RPMI7951 (cell line): Measurements from ENCODE around the gene TTC39C. TPM values are rescaled to one million over a fixed set of nuclear protein-coding genes. Genes with fewer than 3 reads are reported as not detected.

ENCODE experiments used
- DNase-seq: peaks from one replicate; pipeline ENCODE4 v3.0.0-alpha.2; 2012; ENCODE audit warnings: low read depth
- total RNA-seq: library from RNA; depleted of rRNA; stranded (reverse); fragments of >200 nt; shearing (Covaris generic); gene quantifications from 2 replicates; pipeline ENCODE4 v1.2.3, GENCODE V29; 2014

TTC39C gene
- total RNA-seq, 1 experiment from 2014 or later: 19.0 TPM

DNA sequence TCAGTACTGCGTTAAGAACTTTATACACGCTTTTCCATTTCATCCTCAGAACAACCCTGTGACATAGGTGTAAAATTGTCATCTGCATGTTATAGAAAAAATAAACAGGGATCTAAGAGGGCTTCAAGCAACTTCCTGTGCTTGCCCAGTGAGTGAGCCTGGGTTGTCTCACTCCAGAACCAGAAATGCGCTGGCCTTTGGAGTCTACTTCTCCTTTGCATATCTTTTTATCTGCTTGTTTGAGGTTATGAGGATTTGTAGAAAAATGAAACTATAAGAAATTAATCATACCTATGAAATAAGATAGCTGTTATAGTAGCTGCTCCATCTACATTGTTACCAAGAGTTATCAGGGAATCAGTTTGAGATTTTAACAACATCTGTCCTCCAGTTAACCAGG is 69.0 kb downstream of the TTC39C start:
- DNase-seq: no peak

DNA sequence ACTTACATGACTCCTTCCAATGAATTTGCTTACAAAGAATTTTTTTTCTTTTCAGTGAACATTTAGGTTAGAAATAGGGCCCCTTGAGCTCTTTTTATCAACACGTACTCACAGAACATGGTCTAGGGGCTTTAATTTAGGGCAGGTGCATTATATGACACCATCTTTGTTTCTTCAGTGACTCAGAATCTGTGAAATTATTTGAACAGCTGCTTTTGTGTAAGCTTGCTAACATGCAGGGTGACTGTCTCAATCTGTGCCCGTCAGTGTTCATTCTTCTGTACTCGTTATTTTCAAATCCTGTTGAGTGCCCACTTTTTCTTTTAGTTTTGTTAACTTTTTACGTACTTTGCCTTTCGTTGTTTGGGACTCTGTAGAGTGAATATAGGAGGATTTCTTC is 71.5 kb downstream of the TTC39C start:
- no peak for DNase-seq

DNA sequence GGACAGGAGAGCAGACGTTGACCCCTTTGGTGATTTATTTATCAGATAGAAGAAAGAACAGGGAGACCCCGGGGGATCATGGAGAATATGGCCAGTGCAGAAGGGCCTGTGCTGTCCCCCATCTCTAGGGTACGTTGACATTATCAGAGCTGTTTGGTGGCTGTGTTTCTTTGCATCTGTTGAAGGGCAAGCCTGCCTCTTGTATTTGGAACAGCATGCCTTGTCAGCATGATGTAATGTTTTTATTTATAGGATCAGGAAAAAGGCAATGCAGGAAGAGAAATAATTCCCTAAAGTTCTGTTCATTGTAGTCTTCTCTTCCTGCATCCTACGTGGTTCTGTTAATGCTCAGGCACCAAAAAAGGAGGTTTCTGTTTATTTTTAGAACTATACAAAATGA is 74.5 kb downstream of the TTC39C start:
- DNase-seq: no peak

DNA sequence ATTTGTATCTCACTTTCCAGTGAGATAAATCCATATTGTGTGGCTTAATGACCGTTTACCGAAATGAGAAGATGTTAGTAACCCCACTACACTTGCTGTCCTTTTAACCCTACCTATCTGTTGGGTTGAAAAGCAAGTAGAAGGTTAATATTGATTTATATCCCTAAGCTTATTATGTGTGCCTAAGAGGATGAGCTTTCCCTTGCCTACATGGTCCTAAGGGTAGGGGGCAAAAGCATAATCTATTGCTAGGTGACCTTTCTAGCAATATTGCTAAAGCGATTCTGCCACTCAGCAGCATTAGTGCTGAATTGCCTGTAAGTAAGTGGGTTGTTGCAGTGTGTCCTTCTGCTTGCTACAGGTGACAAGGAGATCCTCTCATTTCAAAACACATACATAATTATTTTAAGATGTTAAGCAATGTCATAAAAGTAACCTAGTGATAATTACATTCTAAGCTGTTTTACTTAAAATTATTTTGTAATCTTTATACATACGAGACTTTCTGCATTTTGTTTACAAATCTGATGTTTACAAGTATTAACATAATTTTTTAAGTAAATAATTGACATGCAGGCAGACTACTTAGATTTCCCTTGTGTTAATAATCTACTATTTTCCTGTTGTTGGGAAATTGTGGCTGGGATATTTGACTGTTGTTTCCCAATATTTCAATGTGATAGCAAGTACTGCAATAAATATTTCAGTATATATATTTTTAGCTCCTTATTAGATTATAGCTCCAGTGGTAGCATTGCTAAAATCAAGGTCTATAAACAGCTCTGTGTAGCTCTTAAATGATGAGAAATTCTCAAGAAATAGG is 75.2 kb downstream of the TTC39C start:
- no peak for DNase-seq

DNA sequence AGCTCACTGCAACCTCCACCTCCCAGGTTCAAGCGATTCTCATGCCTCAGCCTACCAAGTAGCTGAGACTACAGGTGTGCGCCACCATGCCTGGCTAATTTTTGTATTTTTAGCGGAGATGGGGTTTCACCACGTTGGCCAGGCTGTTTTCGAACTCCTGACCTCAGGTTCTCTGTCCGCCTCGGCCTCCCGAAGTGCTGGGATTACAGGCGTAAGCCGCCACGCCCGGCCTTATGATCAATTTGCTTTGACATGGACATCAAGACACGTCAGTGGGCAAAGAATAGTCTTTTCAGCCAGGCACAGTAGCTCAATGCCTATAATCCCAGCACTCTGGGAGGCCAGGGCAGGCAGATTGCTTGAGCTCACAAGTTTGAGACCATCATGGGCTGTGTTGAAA is 76.3 kb downstream of the TTC39C start:
- DNase-seq: no peak

DNA sequence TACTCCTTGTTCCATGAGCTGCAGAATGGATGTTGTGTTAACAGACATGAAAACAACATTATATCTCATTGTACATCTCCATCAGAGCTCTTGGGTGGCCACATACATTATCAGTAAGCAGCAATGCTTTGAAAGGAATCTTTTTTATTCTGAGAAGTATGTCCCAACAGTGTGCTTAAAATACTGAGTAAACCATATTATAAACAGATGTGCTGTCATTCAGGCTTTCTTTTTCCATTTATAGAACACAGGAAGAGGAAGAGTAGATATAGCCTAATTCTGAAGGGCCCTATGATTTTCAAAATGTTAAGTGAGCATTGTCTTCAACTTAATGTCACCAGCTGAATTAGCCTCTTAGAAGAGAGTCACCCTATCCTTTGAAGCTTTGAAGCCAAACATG is 80.0 kb downstream of the TTC39C start:
- DNase-seq: peak; percentile 6

DNA sequence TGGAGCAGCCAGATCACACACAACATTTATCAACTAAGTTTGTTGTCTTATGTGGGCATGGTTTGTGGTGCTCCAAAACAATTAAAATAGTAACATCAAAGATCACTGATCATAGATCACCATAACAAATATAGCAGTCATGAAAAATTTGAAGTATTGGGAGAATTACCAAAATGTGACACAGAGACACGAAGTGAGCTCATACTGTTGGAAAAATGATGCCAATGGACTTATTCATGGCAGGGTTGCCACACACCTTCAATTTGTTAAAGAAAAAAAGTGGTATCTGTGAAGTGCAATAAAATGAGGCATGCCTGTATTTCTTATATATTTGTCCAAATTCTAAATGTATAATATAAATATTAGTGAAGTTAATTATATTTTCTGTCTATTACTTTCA is 81.4 kb downstream of the TTC39C start:
- no peak for DNase-seq

DNA sequence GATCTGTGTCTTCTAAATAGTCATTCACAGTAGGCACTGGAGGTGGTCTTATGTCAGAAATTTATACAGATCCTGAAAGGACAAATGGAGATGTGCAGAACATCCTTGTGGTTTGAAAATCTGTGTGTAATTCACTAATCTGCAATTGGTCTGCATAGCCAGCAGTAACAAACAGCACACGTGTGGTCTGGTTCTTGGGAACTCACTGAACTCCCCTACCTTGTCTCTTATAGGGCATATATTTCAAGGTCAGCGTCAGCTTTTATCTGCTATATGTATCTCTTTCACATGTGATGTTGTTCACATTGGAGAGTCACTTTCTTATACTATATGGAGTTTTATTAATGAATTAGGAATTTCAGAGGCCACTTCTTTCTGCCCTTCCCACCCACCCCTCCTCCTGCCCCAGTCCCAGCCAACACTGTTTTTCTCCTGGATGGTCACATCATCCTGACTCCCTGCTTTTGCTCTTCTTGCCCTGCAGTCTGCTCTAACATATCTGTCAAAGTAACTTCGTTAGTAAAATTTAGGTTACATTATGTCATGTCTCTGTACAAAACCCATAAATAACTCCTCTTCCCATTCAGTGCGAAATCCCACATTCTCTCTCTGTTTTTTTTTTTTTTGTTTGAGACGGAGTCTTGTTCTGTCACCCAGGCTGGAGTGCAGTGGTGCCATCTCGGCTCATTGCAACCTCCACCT is 88.9 kb downstream of the TTC39C start:
- no peak for DNase-seq

DNA sequence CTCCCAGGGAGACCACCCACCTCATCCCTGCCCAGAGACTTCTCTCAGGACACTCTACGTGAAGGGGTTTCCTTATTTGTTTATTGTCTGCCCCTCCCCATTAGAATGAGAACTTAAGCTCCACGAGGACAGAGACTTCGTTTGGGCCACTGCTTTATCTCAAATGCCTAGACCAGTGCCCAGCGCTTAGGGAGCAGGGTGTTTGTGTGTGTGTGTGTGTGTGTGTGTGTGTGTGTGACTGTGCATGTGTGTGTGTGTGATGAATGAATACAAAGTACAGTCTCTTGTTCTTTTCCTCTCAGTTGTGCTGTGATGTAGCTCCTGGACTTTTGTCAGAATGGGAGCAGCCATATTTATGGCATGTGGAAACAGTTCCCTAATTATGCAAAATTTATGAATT is 89.9 kb downstream of the TTC39C start:
- DNase-seq: no peak

DNA sequence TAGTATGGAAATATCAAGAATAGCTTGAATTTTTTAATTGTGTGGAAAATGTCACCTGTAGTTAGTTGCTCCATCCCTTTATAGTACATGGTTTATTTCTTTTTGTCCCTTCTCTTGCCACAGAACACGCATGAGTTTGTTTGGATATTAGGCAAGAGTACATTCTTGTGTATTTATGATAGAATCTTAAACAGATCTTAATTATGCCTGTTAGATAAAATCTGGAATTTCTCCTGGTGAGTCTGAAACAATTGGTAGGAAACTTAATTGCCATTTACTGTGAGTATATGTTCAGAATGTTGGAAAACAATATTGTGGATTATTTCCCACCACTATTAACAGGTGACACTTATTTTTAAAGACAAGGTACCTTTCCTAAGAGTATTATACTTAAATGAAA is 94.1 kb downstream of the TTC39C start:
- DNase-seq: no peak

DNA sequence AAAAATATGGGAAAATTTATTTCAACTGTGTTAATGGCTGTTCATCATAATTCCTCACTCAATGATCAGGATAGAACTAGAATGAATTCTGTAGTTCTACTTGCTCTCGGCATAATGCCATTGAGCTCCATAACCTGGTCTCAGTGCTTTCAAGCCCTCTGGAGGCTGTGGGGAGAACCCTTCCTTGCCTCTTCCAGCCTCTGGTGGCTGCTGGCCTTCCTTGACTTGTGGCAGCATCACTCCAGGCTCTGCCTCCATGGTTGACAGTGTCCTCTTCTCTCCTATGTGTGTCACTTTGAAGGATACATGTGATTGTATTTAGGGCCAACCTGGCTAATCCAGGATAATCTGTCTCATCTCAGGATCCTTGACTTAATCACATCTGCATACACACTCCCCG is 97.4 kb downstream of the TTC39C start:
- DNase-seq: no peak

DNA sequence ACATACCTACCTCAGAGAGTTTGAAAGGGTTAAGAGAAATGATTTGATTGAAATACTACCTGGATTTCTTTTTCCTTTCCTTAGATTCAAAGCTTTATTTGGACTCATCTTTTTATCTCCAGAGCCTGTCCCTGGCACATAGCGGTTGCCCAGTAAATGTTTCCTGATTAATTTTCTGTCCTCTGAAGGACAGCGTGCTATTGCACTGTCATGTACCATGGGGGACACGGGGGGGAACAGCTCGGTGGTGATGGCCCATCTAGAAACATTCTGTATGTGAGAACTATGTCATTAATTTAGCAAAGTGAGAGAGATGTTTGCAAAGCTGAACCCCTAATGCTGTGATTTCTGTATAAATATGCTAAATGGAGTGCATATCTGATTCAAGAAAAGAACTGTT is 97.9 kb downstream of the TTC39C start:
- DNase-seq: no peak

DNA sequence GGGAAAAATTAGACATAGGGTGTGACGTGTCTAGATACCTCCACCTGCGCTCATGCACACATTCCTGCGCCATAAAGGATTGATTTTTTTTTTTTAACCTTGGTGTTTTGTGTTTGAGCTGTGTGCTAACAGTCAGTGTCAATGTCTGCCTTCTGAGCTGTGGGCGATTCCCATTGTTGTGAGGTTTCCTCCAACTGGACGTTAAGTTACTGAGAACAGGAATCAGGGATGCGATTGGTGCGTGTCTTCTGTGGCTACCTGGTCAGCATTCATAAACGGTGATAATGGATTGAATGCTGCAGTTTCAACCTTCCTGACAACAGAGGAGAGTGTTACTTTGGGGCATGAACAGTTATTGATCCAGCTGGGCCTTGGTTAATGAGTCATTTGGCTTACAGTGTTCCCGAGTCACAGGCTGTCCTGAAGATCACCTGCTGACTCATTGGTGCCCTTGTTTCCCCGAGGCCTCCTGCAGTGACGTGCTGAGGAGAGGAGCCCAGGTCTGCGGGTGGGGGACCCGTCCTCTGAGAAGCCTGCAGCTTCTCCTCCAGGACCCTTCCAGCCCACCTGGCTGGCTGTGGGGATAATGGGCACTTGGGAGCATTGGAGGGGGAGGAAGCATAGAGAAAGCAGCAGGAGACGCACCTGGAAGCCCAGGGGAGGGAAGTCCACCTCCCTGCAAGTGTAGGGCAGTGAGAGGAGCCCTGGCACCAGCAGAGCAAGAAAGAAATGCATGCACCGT is 98.5 kb downstream of the TTC39C start:
- peak; percentile 48 for DNase-seq

DNA sequence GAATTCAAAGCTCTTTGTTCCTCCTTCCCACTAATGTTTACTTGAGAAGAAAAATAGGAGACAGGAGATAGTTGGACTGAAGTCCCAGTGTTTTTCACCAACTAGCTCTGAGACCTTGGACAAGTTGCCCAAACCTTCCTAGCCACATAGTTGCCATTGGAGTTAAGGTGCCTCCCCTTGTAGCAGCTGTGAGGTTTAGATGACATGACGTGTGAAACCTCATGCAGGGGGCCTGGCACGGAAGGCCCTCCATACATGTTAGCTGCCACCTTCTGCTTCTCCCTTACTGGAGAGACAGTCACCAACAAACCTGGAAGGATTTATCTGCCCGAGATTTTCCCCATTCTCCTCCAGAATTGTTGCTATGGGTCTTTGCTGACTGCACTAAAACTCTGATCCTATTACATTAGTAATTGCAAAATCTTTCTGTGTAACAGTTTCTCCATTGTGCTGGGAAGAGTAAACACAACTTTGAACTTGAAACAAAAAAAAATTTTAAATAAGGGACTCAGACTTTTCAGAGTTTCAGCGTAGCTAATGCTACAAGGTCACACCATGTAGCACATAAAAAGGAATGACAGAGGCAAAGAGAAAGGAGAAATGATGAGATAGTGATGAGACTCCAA is 100.5 kb downstream of the TTC39C start:
- no peak for DNase-seq

DNA sequence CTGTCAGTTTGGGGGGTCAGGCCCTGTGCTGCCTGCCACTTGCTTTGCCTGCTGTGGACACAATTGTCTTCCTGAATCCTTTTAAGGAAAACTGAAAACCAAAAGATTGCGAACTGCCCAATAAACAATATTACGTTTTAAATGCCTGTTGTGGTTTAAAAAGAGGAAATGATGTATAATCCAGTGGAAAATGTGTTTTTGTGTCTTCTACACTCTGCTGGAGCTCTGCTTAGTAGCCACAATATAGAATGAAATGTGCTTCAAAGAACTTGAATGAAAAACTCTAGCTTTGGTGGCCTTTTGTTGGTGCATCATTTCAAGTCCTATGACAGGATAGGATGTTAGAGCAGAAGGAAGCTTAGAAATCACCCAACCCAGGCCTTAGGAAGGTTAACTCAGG is 101.1 kb downstream of the TTC39C start:
- no peak for DNase-seq

DNA sequence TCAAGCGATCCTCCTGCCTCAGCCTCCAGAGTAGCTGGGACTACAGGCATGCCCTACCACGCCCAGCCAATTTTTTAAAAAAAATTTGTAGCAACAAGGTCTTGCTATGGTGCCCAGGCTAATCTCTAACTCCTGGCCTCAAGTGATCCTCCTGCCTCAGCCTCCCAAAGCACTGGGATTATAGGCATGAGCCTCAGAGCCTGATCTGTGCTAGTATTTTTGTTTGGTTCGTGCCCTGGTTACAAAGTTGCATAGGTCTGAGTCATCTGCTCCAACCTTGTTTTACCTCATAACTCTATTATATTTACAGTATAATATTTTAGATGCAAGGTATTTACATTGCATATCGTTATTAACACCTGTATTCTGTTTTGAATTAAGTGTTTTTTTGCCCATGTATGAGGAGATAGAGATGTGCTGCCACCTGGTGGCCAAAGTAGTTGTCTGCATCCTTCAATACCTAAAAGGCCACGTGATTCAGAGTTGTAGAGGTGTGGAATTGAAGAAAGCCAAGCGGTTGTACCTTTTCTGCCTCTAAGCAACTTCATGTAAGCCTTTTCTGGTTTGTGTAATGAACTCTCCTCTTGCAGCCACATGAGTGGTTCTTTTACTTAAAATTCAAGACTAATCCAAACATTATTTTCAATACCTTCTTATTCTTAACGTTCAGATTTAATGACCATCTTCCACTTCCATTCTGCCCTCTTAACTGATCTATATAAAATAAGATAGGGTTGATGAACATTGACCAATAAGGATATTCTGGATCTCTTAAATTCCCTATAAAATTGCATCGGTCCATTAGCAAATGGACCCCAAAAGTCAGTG is 104.4 kb downstream of the TTC39C start:
- DNase-seq: peak; percentile 59

DNA sequence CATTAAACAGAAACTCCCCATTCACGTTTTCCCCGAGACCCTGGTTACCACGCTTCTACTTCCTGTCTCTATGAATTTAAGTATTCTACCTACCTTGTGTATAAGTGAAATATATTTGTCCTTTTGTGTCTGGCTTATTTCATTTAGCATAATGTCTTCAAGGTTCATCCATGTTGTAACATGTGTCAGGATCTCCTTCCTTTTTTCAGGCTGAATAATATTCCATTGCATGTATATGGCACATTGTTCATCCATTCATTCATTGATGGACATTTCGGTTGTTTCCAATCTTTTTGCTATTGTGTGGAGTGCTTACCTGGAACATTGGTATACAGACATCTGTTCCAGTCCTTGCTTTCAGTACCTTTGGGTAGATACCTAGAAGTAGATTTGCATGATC is 106.1 kb downstream of the TTC39C start:
- DNase-seq: no peak

DNA sequence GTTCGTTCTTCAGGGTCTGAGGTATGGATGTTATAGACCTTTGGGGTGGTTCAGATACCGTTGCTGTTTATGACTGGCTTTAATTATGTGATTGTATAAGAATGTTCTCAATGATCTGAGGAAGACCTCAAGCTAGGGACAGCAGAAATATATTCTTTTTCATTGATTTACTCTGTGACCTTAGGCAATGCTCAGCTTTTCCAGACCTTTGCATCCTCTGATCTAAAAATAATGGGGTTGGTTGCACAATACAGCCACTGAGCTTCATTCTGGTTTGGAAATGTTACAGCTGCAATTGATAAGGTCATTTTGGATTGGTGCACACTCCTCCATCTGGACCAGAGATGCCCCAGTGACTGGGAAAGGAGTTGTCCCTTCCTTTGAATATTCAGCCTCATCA is 107.1 kb downstream of the TTC39C start:
- DNase-seq: no peak

DNA sequence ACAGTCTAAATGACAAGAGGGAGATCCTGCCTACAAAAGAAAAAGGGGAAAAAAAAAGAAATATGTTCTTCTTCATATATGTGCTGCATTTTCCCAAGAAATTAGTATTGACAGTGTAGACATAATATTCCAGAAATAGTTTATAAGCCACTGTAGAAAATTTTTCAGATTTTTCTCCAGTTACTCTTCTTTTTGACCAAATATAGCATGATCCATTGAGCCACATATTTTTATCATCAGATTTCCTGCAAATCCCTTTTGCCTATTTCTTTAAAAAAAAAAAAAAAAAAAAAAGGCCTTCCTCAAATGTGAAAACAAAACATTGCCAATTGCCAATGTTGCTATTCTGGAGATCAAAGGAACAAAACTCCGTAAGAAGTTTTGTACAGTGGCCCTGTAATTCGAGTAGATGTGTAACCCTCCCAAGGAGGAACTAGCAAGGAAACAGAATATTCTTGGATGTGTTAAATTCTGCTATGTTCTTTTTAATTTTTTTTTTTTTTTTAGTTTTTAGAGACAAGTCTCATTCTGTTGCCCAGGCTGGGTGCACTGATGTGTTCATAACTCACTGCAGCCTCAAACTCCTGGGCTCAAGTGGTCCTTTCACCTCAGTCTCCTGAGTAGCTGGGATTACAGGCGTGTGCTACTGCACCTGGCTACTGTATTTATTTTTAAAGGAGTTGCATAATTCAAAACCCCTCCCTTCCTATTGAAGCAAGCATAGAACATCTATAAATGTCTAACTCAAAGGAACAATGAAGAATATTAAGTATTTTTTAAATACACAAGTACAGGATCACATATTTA is 111.8 kb downstream of the TTC39C start:
- DNase-seq: no peak

DNA sequence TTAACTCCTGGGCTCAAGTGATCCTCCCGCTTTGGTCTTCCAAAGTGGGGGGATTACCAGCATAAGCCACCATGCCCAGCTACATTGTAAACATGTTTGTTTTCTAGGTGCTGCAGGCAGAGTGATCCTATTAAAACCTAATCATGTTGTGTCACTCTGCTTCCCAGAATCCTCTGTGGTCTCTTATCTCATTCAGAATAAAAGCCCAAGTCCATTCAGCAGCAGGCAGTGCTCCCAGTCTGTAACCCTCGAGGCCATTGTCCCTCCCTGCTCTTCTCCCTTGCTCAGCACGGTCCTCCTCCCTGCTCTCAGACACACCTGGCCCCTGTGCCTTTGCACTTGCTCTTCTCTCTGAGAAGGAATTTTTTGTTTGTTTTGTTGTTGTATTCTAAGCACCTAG is 113.2 kb downstream of the TTC39C start:
- no peak for DNase-seq

DNA sequence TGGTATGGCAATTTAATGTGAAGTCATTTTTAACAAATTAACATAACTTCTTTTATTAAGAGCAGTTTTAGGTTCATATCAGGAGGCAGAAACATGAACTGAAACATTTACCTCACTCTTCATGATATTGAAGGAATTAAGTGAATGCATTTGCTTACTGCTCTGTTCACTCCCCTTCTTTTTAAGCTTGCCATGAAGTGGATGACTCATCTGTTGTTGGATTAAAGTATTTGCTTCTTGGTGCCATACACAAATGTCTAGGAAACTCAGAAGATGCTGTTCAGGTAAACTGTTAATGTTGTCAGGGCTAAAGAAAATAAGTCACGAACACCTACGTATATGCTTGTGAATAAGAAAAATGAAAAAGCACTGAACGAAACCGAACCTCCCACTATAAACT is 114.1 kb downstream of the TTC39C start:
- no peak for DNase-seq
